ENCODE data around the gene TRAPPC14.

DNA sequence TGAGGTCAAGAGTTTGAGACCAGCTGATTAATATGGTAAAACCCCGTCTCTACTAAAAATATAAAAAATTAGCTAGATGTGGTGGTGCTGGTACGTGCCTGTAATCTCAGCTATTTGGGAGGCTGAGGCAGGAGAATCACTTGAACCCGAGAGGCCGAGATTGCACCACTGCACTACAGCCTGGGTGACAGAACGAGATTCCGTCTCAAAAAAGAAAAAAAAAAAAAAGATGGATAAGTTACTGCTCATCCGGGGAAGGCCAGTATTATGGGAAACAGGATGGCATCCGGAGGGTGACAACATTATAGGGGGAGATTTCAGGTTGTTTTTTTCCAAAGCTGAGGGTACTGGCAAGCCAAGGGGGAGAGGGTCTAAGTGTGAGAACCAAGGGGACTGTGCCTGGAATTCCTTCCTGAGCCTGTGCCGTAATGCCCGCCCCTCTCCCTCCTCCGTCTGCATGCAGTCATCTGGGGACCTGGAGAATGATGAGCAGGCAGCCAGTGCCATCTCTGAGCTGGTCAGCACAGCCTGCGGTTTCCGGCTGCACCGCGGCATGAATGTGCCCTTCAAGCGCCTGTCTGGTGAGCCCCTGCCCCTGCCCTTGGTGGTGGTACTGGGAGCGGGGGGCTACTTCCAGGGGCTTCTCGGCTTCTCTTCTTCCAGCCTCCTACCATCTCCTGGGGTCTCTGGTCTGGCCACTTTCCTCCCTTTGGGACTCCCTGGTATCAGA, 5.4 kb downstream of the TRAPPC14 start:
- TF ChIP-seq, protein P1, sequence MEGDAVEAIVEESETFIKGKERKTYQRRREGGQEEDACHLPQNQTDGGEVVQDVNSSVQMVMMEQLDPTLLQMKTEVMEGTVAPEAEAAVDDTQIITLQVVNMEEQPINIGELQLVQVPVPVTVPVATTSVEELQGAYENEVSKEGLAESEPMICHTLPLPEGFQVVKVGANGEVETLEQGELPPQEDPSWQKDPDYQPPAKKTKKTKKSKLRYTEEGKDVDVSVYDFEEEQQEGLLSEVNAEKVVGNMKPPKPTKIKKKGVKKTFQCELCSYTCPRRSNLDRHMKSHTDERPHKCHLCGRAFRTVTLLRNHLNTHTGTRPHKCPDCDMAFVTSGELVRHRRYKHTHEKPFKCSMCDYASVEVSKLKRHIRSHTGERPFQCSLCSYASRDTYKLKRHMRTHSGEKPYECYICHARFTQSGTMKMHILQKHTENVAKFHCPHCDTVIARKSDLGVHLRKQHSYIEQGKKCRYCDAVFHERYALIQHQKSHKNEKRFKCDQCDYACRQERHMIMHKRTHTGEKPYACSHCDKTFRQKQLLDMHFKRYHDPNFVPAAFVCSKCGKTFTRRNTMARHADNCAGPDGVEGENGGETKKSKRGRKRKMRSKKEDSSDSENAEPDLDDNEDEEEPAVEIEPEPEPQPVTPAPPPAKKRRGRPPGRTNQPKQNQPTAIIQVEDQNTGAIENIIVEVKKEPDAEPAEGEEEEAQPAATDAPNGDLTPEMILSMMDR (IDR thresholded peaks at IDR 0.05), result no peak
- TF ChIP-seq POLR2A (IDR thresholded peaks at IDR 0.05), result no peak

Data from stomach (tissue), 4 donors.